OCI-LY3 (cell line): ENCODE measurements around the gene MET.

Source experiments
- H2AFZ ChIP-seq: fragments of 200-600, 300-600 bp; shearing (Covaris generic); 2 replicates; pipeline ENCODE4 v1.6.0; 2014; ENCODE audit warnings: antibody characterized with exemption, low read depth, low read length
- H3K27ac ChIP-seq: fragments of 200-600, 300-600 bp; sonication (generic); 2 replicates; pipeline ENCODE4 v1.5.1; 2014; ENCODE audit warnings: mild to moderate bottlenecking, low read length, moderate library complexity, mixed read lengths
- H3K27me3 ChIP-seq: fragments of 200-600, 300-600 bp; sonication (generic); 2 replicates; pipeline ENCODE4 v1.6.1; 2014; ENCODE audit warnings: low read depth, low read length, mixed read lengths
- H3K36me3 ChIP-seq: fragments of 200-600, 300-600 bp; sonication (generic); replicated peaks from 2 replicates; pipeline ENCODE3; 2014; ENCODE audit warnings: low read depth, low read length, mixed read lengths
- H3K4me1 ChIP-seq: fragments of 300-600, 200-600 bp; sonication (generic); 2 replicates; pipeline ENCODE4 v1.6.1; 2014; ENCODE audit warnings: low read length, mixed read lengths
- H3K4me2 ChIP-seq: fragments of 200-600, 300-600 bp; sonication (generic); 2 replicates; pipeline ENCODE4 v1.6.1; 2014; ENCODE audit warnings: low read length, mixed read lengths
- H3K4me3 ChIP-seq: fragments of 300-600, 200-600 bp; sonication (generic); 2 replicates; pipeline ENCODE4 v1.5.1; 2014; ENCODE audit warnings: antibody characterized with exemption, mild to moderate bottlenecking, low read length, moderate library complexity
- H3K79me2 ChIP-seq: fragments of 300-600, 200-600 bp; shearing (Covaris generic); 2 replicates; pipeline ENCODE4 v1.6.1; 2014; ENCODE audit warnings: mild to moderate bottlenecking, low read length, mixed read lengths
- H3K9ac ChIP-seq: fragments of 300-600, 200-600 bp; shearing (Covaris generic); 2 replicates; pipeline ENCODE4 v1.6.0; 2014; ENCODE audit warnings: mild to moderate bottlenecking, low read length, moderate library complexity
- H3K9me3 ChIP-seq: fragments of 200-600, 300-600 bp; shearing (Covaris generic); 2 replicates; pipeline ENCODE4 v1.6.1; 2014; ENCODE audit warnings: low read length, mixed read lengths; ENCODE audit not compliant: insufficient read depth
- H4K20me1 ChIP-seq: fragments of 200-600, 300-600 bp; sonication (generic); 2 replicates; pipeline ENCODE4 v1.6.1; 2016; ENCODE audit warnings: low read length, mixed read lengths; ENCODE audit not compliant: insufficient read depth
- EZH2phosphoT487 ChIP-seq: fragments of 200-600 bp; shearing (Covaris generic); IDR thresholded peaks from 2 replicates; pipeline ENCODE4 v1.6.1; 2018; ENCODE audit warnings: antibody characterized with exemption, mixed run types, low read depth
- TF ChIP-seq, protein P1 (sequence below): fragments of 200-600, 300-600 bp; sonication (generic); IDR thresholded peaks from 2 replicates; pipeline ENCODE4 v1.5.1; 2014; ENCODE audit warnings: antibody characterized with exemption, low read length, low read depth

Gene MET

DNA sequence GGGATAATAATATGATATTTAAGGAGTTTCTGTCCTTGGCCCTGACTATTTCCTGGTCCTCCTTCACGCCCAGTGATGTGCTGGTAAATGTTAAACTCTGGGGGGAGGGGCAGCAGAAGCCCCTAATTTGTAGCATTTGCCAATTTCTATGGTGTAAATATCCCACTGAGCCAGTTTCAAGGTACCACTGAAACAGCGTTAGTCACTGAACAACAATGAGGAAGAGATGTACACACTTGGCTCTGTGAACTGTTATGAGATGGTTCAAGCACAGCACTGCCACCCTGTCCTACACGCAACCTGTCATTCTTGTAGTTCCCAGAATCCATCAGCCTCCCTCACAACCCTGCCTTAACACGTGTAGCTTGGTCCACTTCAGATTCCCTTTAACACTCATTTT, 39.8 kb downstream of the MET start:
- Histone ChIP-seq H3K79me2 (peaks cover 57% of the 10 kb centered on the region), H2AFZ (no peak overlapping the region), H3K9me3 (no peaks in the 10 kb centered on the region), H3K27me3 (no peaks in the 10 kb centered on the region), H3K36me3 (peaks cover 9% of the 10 kb centered on the region), H3K27ac (no peak overlapping the region), H3K9ac (no peak overlapping the region), H3K4me2 (no peak overlapping the region), H4K20me1 (no peaks in the 10 kb centered on the region), H3K4me1 (peaks cover 48% of the 10 kb centered on the region), H3K4me3 (no peak overlapping the region)
- TF ChIP-seq EZH2phosphoT487: no peak
- TF ChIP-seq, protein P1, sequence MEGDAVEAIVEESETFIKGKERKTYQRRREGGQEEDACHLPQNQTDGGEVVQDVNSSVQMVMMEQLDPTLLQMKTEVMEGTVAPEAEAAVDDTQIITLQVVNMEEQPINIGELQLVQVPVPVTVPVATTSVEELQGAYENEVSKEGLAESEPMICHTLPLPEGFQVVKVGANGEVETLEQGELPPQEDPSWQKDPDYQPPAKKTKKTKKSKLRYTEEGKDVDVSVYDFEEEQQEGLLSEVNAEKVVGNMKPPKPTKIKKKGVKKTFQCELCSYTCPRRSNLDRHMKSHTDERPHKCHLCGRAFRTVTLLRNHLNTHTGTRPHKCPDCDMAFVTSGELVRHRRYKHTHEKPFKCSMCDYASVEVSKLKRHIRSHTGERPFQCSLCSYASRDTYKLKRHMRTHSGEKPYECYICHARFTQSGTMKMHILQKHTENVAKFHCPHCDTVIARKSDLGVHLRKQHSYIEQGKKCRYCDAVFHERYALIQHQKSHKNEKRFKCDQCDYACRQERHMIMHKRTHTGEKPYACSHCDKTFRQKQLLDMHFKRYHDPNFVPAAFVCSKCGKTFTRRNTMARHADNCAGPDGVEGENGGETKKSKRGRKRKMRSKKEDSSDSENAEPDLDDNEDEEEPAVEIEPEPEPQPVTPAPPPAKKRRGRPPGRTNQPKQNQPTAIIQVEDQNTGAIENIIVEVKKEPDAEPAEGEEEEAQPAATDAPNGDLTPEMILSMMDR: no peak

- no peaks in the 10 kb centered on the region for H3K27me3 ChIP-seq
- no peaks in the 10 kb centered on the region for H4K20me1 ChIP-seq
- H3K36me3 ChIP-seq: peaks cover 9% of the 10 kb centered on the region
- no peaks in the 10 kb centered on the region for H3K9me3 ChIP-seq
- H3K79me2 ChIP-seq: peaks cover 53% of the 10 kb centered on the region
- H3K9ac ChIP-seq: no peak overlapping the region
- H3K4me2 ChIP-seq: no peak overlapping the region
- TF ChIP-seq EZH2phosphoT487: no peak
- TF ChIP-seq, protein P1: no peak
- H3K4me3 ChIP-seq: no peak overlapping the region
- no peak overlapping the region for H2AFZ ChIP-seq
- no peak overlapping the region for H3K27ac ChIP-seq
- H3K4me1 ChIP-seq: peaks cover 48% of the 10 kb centered on the region
Measured at GRCh38 chr7:116713500-116713899, 41.5 kb downstream of the MET start.

GRCh38 chr7:116713918-116714317, 41.9 kb downstream of the MET start:
- H3K4me1 ChIP-seq: peaks cover 44% of the 10 kb centered on the region
- H3K4me2 ChIP-seq: no peak overlapping the region
- peaks cover 9% of the 10 kb centered on the region for H3K36me3 ChIP-seq
- H3K27me3 ChIP-seq: no peaks in the 10 kb centered on the region
- H3K27ac ChIP-seq: no peak overlapping the region
- TF ChIP-seq, protein P1: no peak
- no peak for TF ChIP-seq EZH2phosphoT487
- no peak overlapping the region for H2AFZ ChIP-seq
- H3K9me3 ChIP-seq: no peaks in the 10 kb centered on the region
- no peak overlapping the region for H3K4me3 ChIP-seq
- H3K9ac ChIP-seq: no peak overlapping the region
- no peaks in the 10 kb centered on the region for H4K20me1 ChIP-seq
- H3K79me2 ChIP-seq: peaks cover 51% of the 10 kb centered on the region

DNA sequence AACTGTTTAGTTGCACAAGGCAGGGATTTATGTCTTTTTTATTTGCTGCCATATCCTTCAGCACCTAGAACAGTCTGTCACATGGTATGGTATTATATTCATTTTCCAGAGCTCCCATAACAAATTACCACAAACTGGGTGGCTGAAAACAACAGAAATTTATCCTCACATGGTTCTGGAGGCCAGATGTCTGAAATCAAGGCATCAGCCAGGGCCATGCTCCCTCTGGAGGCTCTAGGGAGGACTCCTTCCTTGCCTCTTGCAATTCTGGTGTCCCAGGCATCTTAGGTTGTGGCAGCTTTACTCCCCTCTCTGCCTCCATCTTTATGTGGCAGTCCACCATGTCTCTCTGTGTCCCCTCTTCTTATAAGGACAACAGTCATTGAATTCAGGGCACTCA, 43.1 kb downstream of the MET start:
- Histone ChIP-seq H3K4me2 (no peak overlapping the region), H3K27me3 (no peaks in the 10 kb centered on the region), H3K4me3 (no peak overlapping the region), H3K79me2 (peaks cover 39% of the 10 kb centered on the region), H3K27ac (no peak overlapping the region), H2AFZ (no peak overlapping the region), H3K9me3 (no peaks in the 10 kb centered on the region), H4K20me1 (no peaks in the 10 kb centered on the region), H3K9ac (no peak overlapping the region), H3K4me1 (peaks cover 33% of the 10 kb centered on the region), H3K36me3 (peaks cover 9% of the 10 kb centered on the region)
- TF ChIP-seq EZH2phosphoT487: no peak
- TF ChIP-seq, protein P1: no peak
